Measurements from ENCODE around the gene GSK3A.

GSK3A gene

GRCh38 chr19:42242512-42243409 is at the start of gene GSK3A:
Gene GSK3A (minus strand): TSS chr19:42242602. CDS start chr19:42242465, 137 bp downstream.
- DNase-seq (ENCODE audit: low spot score): peak; percentile 93

GRCh38 chr19:42291435-42291810 is 49.0 kb upstream of the GSK3A start:
- no peak for DNase-seq (ENCODE audit: low spot score)

GRCh38 chr19:42290523-42291434 is 48.4 kb upstream of the GSK3A start:
- DNase-seq (ENCODE audit: low spot score): peak; percentile 38

- no peak for DNase-seq (ENCODE audit: low spot score)
These were observed 47.7 kb upstream of the GSK3A start for GRCh38 chr19:42290136-42290522.

GRCh38 chr19:42289556-42290041 is 47.2 kb upstream of the GSK3A start:
- no peak for DNase-seq (ENCODE audit: low spot score)

GRCh38 chr19:42288881-42289555 is 46.6 kb upstream of the GSK3A start:
- no peak for DNase-seq (ENCODE audit: low spot score)

- DNase-seq (ENCODE audit: low spot score): no peak
These were observed 46.0 kb upstream of the GSK3A start for GRCh38 chr19:42288387-42288786.

- no peak for DNase-seq (ENCODE audit: low spot score)
These were observed 45.4 kb upstream of the GSK3A start for GRCh38 chr19:42287827-42288107.

- DNase-seq (ENCODE audit: low spot score): no peak
These were observed 44.8 kb upstream of the GSK3A start for GRCh38 chr19:42287017-42287826.

- peak; percentile 33 for DNase-seq (ENCODE audit: low spot score)
These were observed 44.1 kb upstream of the GSK3A start for GRCh38 chr19:42286349-42287016.

GRCh38 chr19:42285988-42286348 is 43.6 kb upstream of the GSK3A start:
- no peak for DNase-seq (ENCODE audit: low spot score)

- DNase-seq (ENCODE audit: low spot score): no peak
These were observed 43.1 kb upstream of the GSK3A start for GRCh38 chr19:42285541-42285941.

- DNase-seq (ENCODE audit: low spot score): no peak
These were observed 42.4 kb upstream of the GSK3A start for GRCh38 chr19:42284591-42285341.

GRCh38 chr19:42284066-42284501 is 41.7 kb upstream of the GSK3A start:
- DNase-seq (ENCODE audit: low spot score): peak; percentile 98

- peak; percentile 97 for DNase-seq (ENCODE audit: low spot score)
These were observed 41.0 kb upstream of the GSK3A start for GRCh38 chr19:42283188-42284065.

- DNase-seq (ENCODE audit: low spot score): no peak
These were observed 40.4 kb upstream of the GSK3A start for GRCh38 chr19:42282819-42283187.

GRCh38 chr19:42281827-42282762 is 39.7 kb upstream of the GSK3A start:
- DNase-seq (ENCODE audit: low spot score): no peak

Measured in GM03348 (cell line).